SK-N-SH (cell line): Measurements from ENCODE around the gene CRLF1. TPM values are rescaled to one million over a fixed set of nuclear protein-coding genes. Genes with fewer than 3 reads are reported as not detected.

ENCODE experiments used
- CTCF ChIA-PET: fragments of 300-600, 350-600 bp; formaldehyde crosslinking; extraction: SDS; loops from one replicate; lab custom pipeline; 2021; lab: Yijun Ruan, JAX
- POLR2A ChIA-PET: fragments of 350-600 bp; sonication (Branson Sonifier 250); formaldehyde crosslinking; extraction: SDS; loops from one replicate; lab custom pipeline; 2020; ENCODE audit warnings: antibody characterized with exemption, inconsistent platforms; lab: Yijun Ruan, JAX
- DNase-seq: peaks from one replicate; pipeline ENCODE4 v3.0.0; 2012
- H2AFZ ChIP-seq: fragments of 200-600 bp; sonication (generic); 2 replicates; pipeline ENCODE4 v1.8.1; 2016; ENCODE audit warnings: antibody characterized with exemption, mild to moderate bottlenecking, low read depth
- H3F3A ChIP-seq: fragments of 200-600 bp; sonication (generic); replicated peaks from 2 replicates; pipeline ENCODE3; 2016; ENCODE audit warnings: antibody characterized with exemption, mild to moderate bottlenecking; ENCODE audit not compliant: insufficient read depth
- H3K27ac ChIP-seq, 2 experiments: fragments of 200-500 bp in 1 of 2; fragments of 200-600 bp in 1 of 2; sonication (Bioruptor generic) in 1 of 2; sonication (generic), shearing (Covaris generic) in 1 of 2; 2 replicates each; pipeline versions ENCODE4 v1.5.1 to v1.6.1; 2014 to 2016; ENCODE audit warnings: low read depth in 2 of 2, inconsistent platforms in 1 of 2, low read length in 1 of 2, mild to moderate bottlenecking in 1 of 2, mixed read lengths in 1 of 2
- H3K27me3 ChIP-seq: fragments of 200-600 bp; sonication (generic), shearing (Covaris generic); 2 replicates; pipeline ENCODE4 v1.6.1; 2016; ENCODE audit warnings: mixed run types; ENCODE audit not compliant: insufficient read depth
- H3K36me3 ChIP-seq, 2 experiments: fragments of 200-500 bp in 1 of 2; fragments of 200-600 bp in 1 of 2; sonication (Bioruptor generic) in 1 of 2; sonication (generic) in 1 of 2; replicated peaks in 1 of 2; 2 replicates each; pipeline versions ENCODE3 to v1.5.1; 2014 to 2016; ENCODE audit warnings: low read length in 1 of 2, mild to moderate bottlenecking in 1 of 2; ENCODE audit not compliant: insufficient read depth in 2 of 2, control insufficient read depth in 1 of 2
- H3K4me1 ChIP-seq, 2 experiments: fragments of 200-500 bp in 1 of 2; fragments of 200-600 bp in 1 of 2; sonication (Bioruptor generic) in 1 of 2; sonication (generic), shearing (Covaris generic) in 1 of 2; 2 replicates each; pipeline versions ENCODE4 v1.5.1 to v1.6.1; 2014 to 2016; ENCODE audit warnings: low read depth in 1 of 2, low read length in 1 of 2, mixed run types in 1 of 2; ENCODE audit not compliant: insufficient read depth in 2 of 2, control insufficient read depth in 1 of 2
- H3K4me2 ChIP-seq: fragments of 200-600 bp; sonication (generic), shearing (Covaris generic); 2 replicates; pipeline ENCODE4 v1.6.1; 2017; ENCODE audit warnings: mixed run types
- H3K4me3 ChIP-seq, 2 experiments: fragments of 200-500 bp in 1 of 2; fragments of 200-600 bp in 1 of 2; sonication (Bioruptor generic) in 1 of 2; sonication (generic), shearing (Covaris generic) in 1 of 2; 2 replicates each; pipeline versions ENCODE4 v1.5.1 to v1.8.1; 2014 to 2016; ENCODE audit warnings: low read depth in 2 of 2, inconsistent platforms in 1 of 2, low read length in 1 of 2, mild to moderate bottlenecking in 1 of 2, mixed read lengths in 1 of 2, moderate library complexity in 1 of 2
- H3K79me2 ChIP-seq: fragments of 200-600 bp; sonication (generic); 2 replicates; pipeline ENCODE4 v1.8.1; 2017; ENCODE audit warnings: mild to moderate bottlenecking; ENCODE audit not compliant: insufficient read depth
- H3K9ac ChIP-seq: fragments of 200-600 bp; sonication (generic); 2 replicates; pipeline ENCODE4 v1.6.1; 2017; ENCODE audit warnings: mixed run types
- H3K9me2 ChIP-seq: fragments of 200-600 bp; sonication (generic); 2 replicates; pipeline ENCODE4 v1.6.1; 2017; ENCODE audit warnings: mixed run types
- H3K9me3 ChIP-seq: fragments of 200-600 bp; sonication (generic); 2 replicates; pipeline ENCODE4 v1.6.1; 2017; ENCODE audit warnings: mixed run types, mild to moderate bottlenecking, moderate library complexity
- H4K20me1 ChIP-seq: fragments of 200-600 bp; sonication (generic); 2 replicates; pipeline ENCODE4 v1.6.1; 2017; ENCODE audit warnings: mild to moderate bottlenecking, mixed run types; ENCODE audit not compliant: insufficient read depth
- FOSL2 ChIP-seq: IDR thresholded peaks from 2 replicates; pipeline ENCODE4 v1.4.0; 2012; ENCODE audit warnings: low read depth, mild to moderate bottlenecking, moderate library complexity, borderline replicate concordance
- FOXJ3 ChIP-seq: sonication (generic); formaldehyde crosslinking; IDR thresholded peaks from 2 replicates; pipeline ENCODE4 v1.5.1; 2020; ENCODE audit warnings: mild to moderate bottlenecking, missing genetic modification reagents
- GABPA ChIP-seq: IDR thresholded peaks from 2 replicates; pipeline ENCODE4 v1.4.0; 2012; ENCODE audit warnings: low read depth, mild to moderate bottlenecking
- NFIC ChIP-seq: IDR thresholded peaks from 2 replicates; pipeline ENCODE4 v1.4.0; 2012; ENCODE audit warnings: borderline replicate concordance
- NRF1 ChIP-seq: IDR thresholded peaks from 2 replicates; pipeline ENCODE4 v1.6.1; 2012; ENCODE audit warnings: low read depth, mild to moderate bottlenecking, low read length
- SIN3A ChIP-seq: IDR thresholded peaks from 2 replicates; pipeline ENCODE4 v1.6.1; 2012; ENCODE audit warnings: low read depth, mild to moderate bottlenecking, low read length, moderate library complexity, borderline replicate concordance
- SMC3 ChIP-seq: IDR thresholded peaks from 2 replicates; pipeline ENCODE4 v1.6.1; 2012; ENCODE audit warnings: low read depth, low read length, improper control_type of control experiment
- WGBS: methylation state at CpG from one replicate; pipeline ENCODE4 v1.1.6; 2017; ENCODE audit warnings: low lambda C conversion rate; 5-methylcytosine and 5-hydroxymethylcytosine counted together
- polyA plus RNA-seq, 3 experiments: library from polyadenylated mRNA; depleted of rRNA; stranded (reverse); fragments of >200 nt; gene quantifications; 2 replicates each; pipeline ENCODE4 v1.2.3, GENCODE V29; 2012
- TF ChIP-seq, protein P1 (sequence below): fragments of 150-350 bp; IDR thresholded peaks from 2 replicates; pipeline ENCODE4 v1.6.1; 2017; ENCODE audit warnings: antibody characterized with exemption, low read length, low read depth, borderline replicate concordance
- TF ChIP-seq, protein P2 (sequence below): IDR thresholded peaks from 2 replicates; pipeline ENCODE4; 2012
- TF ChIP-seq, protein P3 (sequence below): fragments of 150-350 bp; IDR thresholded peaks from 2 replicates; pipeline ENCODE4 v1.6.1; 2016; ENCODE audit warnings: mild to moderate bottlenecking, low read depth, low read length
- TF ChIP-seq, protein P4 (sequence below): fragments of 200-600 bp; sonication (generic); IDR thresholded peaks from 2 replicates; pipeline ENCODE4 v1.6.1; 2017; ENCODE audit warnings: antibody characterized with exemption, mild to moderate bottlenecking, moderate library complexity
- TF ChIP-seq, protein P5 (sequence below): IDR thresholded peaks from 2 replicates; pipeline ENCODE4 v1.6.1; 2012; ENCODE audit warnings: mild to moderate bottlenecking, low read depth, low read length, moderate library complexity

The CRLF1 gene
- polyA plus RNA-seq, 1 of the 3 experiments (the other 2 are of a cell fraction) = 0.71 TPM

DNA sequence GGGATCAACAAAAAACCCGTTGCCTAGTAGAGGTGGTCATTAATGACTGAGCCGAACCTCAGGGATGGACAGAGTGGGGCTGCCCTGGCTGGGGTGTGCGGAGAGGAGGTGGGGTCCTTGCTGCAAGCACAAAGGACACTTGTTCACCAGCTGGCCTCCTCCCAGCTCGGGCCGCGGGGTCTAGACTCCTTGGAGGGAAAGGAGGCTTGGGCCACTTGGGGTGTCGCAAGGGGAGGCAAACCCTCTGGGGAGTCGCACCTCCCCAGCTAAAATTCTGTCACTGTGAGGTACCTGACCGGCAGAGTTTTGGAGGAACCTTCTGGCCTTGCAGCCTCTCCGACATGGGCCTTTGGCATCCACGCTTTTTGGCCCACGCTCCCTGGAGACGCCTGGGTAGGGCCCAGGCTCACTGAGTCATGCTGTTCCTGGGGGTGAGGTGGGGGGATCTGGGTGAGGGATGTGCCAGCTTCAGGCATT lies 38.5 kb upstream of the CRLF1 start:
- H3K4me3 ChIP-seq = no peak overlapping the region
- peaks cover 33% of the 10 kb centered on the region; the same call in 1 of the 2 replicates for H3K79me2 ChIP-seq
- H3K36me3 ChIP-seq = no peaks in the 10 kb centered on the region
- H3K4me2 ChIP-seq = no peak overlapping the region
- peaks cover 0 to 6% of the 10 kb centered on the region in 2 experiments; a peak in 1 of 4 replicates for H3K4me1 ChIP-seq
- H4K20me1 ChIP-seq = 0 out of 2 replicates have a peak, but pooled peaks cover 3% of the 10 kb centered on the region
- WGBS = 97% methylated on average over 10 of the region's 13 CpGs
- H3K9me2 ChIP-seq = no peaks in the 10 kb centered on the region
- no peak overlapping the region for H3K27ac ChIP-seq
- no peak overlapping the region for H3K9ac ChIP-seq
- H3K27me3 ChIP-seq = no peaks in the 10 kb centered on the region
- POLR2A ChIA-PET = no interaction called here
- CTCF ChIA-PET = interaction anchor here (1.0 kb wide), 1 partner anchor 250 kb away, joined by 3 read pairs; no protein-coding TSS in a partner anchor
- TF ChIP-seq, protein P1, sequence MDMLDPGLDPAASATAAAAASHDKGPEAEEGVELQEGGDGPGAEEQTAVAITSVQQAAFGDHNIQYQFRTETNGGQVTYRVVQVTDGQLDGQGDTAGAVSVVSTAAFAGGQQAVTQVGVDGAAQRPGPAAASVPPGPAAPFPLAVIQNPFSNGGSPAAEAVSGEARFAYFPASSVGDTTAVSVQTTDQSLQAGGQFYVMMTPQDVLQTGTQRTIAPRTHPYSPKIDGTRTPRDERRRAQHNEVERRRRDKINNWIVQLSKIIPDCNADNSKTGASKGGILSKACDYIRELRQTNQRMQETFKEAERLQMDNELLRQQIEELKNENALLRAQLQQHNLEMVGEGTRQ = no peak
- TF ChIP-seq NFIC = no peak
- no peak for TF ChIP-seq GABPA
- TF ChIP-seq SIN3A = no peak
- TF ChIP-seq, protein P2, sequence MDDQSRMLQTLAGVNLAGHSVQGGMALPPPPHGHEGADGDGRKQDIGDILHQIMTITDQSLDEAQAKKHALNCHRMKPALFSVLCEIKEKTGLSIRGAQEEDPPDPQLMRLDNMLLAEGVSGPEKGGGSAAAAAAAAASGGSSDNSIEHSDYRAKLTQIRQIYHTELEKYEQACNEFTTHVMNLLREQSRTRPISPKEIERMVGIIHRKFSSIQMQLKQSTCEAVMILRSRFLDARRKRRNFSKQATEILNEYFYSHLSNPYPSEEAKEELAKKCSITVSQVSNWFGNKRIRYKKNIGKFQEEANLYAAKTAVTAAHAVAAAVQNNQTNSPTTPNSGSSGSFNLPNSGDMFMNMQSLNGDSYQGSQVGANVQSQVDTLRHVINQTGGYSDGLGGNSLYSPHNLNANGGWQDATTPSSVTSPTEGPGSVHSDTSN = no peak
- TF ChIP-seq, protein P3, sequence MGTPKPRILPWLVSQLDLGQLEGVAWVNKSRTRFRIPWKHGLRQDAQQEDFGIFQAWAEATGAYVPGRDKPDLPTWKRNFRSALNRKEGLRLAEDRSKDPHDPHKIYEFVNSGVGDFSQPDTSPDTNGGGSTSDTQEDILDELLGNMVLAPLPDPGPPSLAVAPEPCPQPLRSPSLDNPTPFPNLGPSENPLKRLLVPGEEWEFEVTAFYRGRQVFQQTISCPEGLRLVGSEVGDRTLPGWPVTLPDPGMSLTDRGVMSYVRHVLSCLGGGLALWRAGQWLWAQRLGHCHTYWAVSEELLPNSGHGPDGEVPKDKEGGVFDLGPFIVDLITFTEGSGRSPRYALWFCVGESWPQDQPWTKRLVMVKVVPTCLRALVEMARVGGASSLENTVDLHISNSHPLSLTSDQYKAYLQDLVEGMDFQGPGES = no peak
- no peak for TF ChIP-seq FOSL2
- TF ChIP-seq SMC3 = no peak
- TF ChIP-seq, all 33 proteins: peak for 0
- Histone ChIP-seq H2AFZ (no peak overlapping the region), H3F3A (no peaks in the 10 kb centered on the region), H3K9me3 (no peaks in the 10 kb centered on the region)
- DNase-seq = no peak

DNA sequence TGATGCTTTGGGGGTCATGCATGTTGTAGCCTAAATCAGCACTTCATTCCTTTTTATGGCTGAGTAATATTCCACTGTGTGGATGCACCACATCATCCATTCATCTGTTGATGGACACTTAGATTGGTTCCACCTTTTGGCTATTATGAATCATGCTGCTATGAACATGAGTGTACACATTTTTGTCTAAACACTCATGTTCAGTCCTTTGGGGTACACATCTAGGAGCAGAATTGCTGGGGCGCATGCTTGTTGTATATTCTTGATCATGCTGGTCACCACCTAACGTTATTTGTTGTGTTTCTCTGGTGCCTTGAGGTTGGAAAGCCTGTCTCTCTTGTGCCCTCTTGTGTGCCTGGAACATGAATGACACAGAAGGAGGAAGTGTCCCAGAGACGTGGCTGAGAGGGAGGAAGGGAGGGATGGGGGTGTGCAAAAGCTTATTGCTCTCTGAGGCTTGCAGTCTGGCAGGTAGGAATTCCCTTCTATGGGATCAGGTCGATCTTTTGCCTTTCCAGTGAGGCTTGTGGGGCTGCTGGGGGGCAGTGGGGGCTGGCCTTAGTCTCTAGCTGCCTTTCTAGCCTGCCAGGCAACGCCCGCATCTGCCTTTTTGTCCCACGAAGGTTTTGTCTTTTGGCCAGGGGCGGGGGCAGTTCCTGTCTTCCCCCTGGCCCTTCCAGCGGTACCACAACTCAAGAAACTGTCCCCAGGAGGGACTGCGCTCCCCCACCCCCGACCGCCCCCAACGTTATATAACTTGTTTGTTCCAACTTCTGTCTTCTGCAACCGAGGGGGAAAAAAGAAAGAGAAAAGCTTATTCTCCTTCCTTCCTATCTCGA lies 37.8 kb upstream of the CRLF1 start:
- Histone ChIP-seq H3K4me2 (no peak overlapping the region), H3K9ac (no peak overlapping the region), H3K4me3 (no peak overlapping the region), H3F3A (no peaks in the 10 kb centered on the region), H3K79me2 (peaks cover 40% of the 10 kb centered on the region; the same call in 1 of the 2 replicates), H4K20me1 (0 out of 2 replicates have a peak, but pooled peaks cover 3% of the 10 kb centered on the region), H3K9me3 (no peaks in the 10 kb centered on the region), H3K4me1 (peaks cover 0 to 6% of the 10 kb centered on the region in 2 experiments; a peak in 1 of 4 replicates), H3K27me3 (no peaks in the 10 kb centered on the region), H2AFZ (no peak overlapping the region), H3K27ac (no peak overlapping the region), H3K36me3 (no peaks in the 10 kb centered on the region), H3K9me2 (no peaks in the 10 kb centered on the region)
- ChIA-PET CTCF (interaction anchor here (1.0 kb wide), 1 partner anchor 251 kb away, joined by 3 read pairs; no protein-coding TSS in a partner anchor), POLR2A (no interaction called here)
- WGBS = 87% methylated on average over 15 of the region's 15 CpGs
- DNase-seq = no peak
- TF ChIP-seq, protein P3 = no peak
- TF ChIP-seq, protein P4, sequence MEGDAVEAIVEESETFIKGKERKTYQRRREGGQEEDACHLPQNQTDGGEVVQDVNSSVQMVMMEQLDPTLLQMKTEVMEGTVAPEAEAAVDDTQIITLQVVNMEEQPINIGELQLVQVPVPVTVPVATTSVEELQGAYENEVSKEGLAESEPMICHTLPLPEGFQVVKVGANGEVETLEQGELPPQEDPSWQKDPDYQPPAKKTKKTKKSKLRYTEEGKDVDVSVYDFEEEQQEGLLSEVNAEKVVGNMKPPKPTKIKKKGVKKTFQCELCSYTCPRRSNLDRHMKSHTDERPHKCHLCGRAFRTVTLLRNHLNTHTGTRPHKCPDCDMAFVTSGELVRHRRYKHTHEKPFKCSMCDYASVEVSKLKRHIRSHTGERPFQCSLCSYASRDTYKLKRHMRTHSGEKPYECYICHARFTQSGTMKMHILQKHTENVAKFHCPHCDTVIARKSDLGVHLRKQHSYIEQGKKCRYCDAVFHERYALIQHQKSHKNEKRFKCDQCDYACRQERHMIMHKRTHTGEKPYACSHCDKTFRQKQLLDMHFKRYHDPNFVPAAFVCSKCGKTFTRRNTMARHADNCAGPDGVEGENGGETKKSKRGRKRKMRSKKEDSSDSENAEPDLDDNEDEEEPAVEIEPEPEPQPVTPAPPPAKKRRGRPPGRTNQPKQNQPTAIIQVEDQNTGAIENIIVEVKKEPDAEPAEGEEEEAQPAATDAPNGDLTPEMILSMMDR = no peak
- TF ChIP-seq, protein P2 = no peak
- TF ChIP-seq, protein P5, sequence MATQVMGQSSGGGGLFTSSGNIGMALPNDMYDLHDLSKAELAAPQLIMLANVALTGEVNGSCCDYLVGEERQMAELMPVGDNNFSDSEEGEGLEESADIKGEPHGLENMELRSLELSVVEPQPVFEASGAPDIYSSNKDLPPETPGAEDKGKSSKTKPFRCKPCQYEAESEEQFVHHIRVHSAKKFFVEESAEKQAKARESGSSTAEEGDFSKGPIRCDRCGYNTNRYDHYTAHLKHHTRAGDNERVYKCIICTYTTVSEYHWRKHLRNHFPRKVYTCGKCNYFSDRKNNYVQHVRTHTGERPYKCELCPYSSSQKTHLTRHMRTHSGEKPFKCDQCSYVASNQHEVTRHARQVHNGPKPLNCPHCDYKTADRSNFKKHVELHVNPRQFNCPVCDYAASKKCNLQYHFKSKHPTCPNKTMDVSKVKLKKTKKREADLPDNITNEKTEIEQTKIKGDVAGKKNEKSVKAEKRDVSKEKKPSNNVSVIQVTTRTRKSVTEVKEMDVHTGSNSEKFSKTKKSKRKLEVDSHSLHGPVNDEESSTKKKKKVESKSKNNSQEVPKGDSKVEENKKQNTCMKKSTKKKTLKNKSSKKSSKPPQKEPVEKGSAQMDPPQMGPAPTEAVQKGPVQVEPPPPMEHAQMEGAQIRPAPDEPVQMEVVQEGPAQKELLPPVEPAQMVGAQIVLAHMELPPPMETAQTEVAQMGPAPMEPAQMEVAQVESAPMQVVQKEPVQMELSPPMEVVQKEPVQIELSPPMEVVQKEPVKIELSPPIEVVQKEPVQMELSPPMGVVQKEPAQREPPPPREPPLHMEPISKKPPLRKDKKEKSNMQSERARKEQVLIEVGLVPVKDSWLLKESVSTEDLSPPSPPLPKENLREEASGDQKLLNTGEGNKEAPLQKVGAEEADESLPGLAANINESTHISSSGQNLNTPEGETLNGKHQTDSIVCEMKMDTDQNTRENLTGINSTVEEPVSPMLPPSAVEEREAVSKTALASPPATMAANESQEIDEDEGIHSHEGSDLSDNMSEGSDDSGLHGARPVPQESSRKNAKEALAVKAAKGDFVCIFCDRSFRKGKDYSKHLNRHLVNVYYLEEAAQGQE = no peak
- TF ChIP-seq NRF1 = no peak
- TF ChIP-seq FOXJ3 = no peak
- TF ChIP-seq GABPA = no peak
